A549 (cell line): ENCODE measurements around the gene PHF1.

Source experiments
- CEBPB ChIP-seq, 2 experiments: fragments of >200 bp in 1 of 2; sonication (Bioruptor Twin) in 1 of 2; formaldehyde crosslinking in 1 of 2; IDR thresholded peaks; 2 replicates each; pipeline ENCODE4 v1.6.1; 2012 to 2016
- CHD2 ChIP-seq: fragments of 150-350 bp; IDR thresholded peaks from 2 replicates; pipeline ENCODE4 v1.6.1; 2014; ENCODE audit warnings: low read length; ENCODE audit not compliant: partially characterized antibody
- CHD4 ChIP-seq: fragments of 200-600 bp; sonication (generic); IDR thresholded peaks from 2 replicates; pipeline ENCODE4 v1.6.1; 2016; ENCODE audit warnings: antibody characterized with exemption, mild to moderate bottlenecking, borderline replicate concordance
- EP300 ChIP-seq, 2 experiments: fragments of >200 bp; sonication (Bioruptor Twin); formaldehyde crosslinking; IDR thresholded peaks; 2 replicates in 1 of 2; 3 replicates in 1 of 2; pipeline ENCODE4 v1.6.1; 2016 to 2017
- HOXB13 ChIP-seq: fragments of 250-450 bp; sonication (Bioruptor Pico); IDR thresholded peaks from 2 replicates; pipeline ENCODE4 v1.5.0; 2020; ENCODE audit warnings: low read depth, mild to moderate bottlenecking, moderate library complexity
- MYC ChIP-seq: IDR thresholded peaks from 2 replicates; pipeline ENCODE4 v1.6.1; 2012; ENCODE audit warnings: mild to moderate bottlenecking, inconsistent platforms, low read length, improper control_type of control experiment, borderline replicate concordance
- NR3C1 ChIP-seq: fragments of >200 bp; sonication (Bioruptor Twin); formaldehyde crosslinking; IDR thresholded peaks from 3 replicates; pipeline ENCODE4 v1.6.1; 2017
- PHF8 ChIP-seq: fragments of 200-600 bp; sonication (generic); IDR thresholded peaks from 2 replicates; pipeline ENCODE4 v1.6.1; 2016; ENCODE audit warnings: low read depth, mild to moderate bottlenecking, antibody characterized with exemption, moderate library complexity, borderline replicate concordance
- POLR2AphosphoS2 ChIP-seq: conservative IDR thresholded peaks from 2 replicates; pipeline ENCODE4 v1.6.1; 2012; ENCODE audit warnings: low read length, improper control_type of control experiment, inconsistent platforms
- RAD21 ChIP-seq, 2 experiments: fragments of >200 bp in 1 of 2; sonication (Bioruptor Twin) in 1 of 2; formaldehyde crosslinking in 1 of 2; IDR thresholded peaks in 1 of 2; conservative IDR thresholded peaks in 1 of 2; 2 replicates in 1 of 2; 3 replicates in 1 of 2; pipeline ENCODE4 v1.6.1; 2012 to 2018; ENCODE audit warnings: inconsistent platforms in 1 of 2
- RFX5 ChIP-seq: fragments of 450-650 bp; IDR thresholded peaks from 2 replicates; pipeline ENCODE4 v1.7.1; 2014; ENCODE audit warnings: antibody characterized with exemption, mild to moderate bottlenecking, moderate library complexity
- TF ChIP-seq, protein P1 (sequence below): fragments of 200-600 bp; sonication (generic); IDR thresholded peaks from 2 replicates; pipeline ENCODE4 v1.6.1; 2016; ENCODE audit warnings: antibody characterized with exemption, mild to moderate bottlenecking, moderate library complexity
- TF ChIP-seq, protein P2 (sequence below): fragments of >200 bp; sonication (Bioruptor Twin); formaldehyde crosslinking; IDR thresholded peaks from 3 replicates; pipeline ENCODE4 v1.5.1; 2016
- TF ChIP-seq, protein P3 (sequence below): IDR thresholded peaks from 2 replicates; pipeline ENCODE4 v1.6.1; 2012

DNA sequence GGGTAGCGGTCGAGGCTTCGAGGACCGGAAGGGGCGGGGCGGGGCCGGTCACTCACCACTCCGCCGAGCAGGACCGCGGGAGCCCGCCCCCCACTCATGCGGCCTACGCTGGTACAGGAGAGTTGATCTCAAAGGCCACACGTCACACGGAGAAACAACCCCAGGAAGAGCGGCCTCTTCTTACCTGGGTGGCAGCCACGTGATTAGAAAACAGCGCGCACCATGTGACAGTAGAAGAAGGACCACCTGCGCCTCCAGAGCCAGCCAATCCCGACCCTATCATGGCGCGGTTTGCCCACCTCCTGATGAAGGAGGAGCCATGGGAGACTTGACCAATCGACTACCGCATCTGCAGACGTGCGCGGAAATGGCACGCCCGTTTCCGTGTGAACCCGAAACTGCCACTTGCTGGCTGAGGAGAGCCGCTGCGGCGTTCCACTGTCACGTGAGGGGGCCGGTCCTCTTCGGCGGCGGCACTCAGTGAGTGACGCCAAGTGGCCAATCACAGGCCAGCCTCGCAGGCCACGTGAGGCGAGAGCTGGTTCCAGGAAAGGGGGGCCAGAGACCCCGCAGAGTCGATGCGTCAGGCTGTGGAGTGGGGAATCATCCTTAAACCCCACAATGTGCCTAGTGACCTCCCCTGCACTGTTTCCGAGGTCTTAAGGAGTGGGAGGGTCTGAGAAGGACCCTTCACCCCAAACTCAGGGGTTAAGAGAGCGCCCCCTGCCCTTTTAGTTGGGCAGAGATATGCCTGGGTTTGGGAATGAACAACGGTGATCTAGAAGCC, 7.3 kb downstream of the PHF1 start, which contains the start of gene CUTA:
- TF ChIP-seq, protein P1, sequence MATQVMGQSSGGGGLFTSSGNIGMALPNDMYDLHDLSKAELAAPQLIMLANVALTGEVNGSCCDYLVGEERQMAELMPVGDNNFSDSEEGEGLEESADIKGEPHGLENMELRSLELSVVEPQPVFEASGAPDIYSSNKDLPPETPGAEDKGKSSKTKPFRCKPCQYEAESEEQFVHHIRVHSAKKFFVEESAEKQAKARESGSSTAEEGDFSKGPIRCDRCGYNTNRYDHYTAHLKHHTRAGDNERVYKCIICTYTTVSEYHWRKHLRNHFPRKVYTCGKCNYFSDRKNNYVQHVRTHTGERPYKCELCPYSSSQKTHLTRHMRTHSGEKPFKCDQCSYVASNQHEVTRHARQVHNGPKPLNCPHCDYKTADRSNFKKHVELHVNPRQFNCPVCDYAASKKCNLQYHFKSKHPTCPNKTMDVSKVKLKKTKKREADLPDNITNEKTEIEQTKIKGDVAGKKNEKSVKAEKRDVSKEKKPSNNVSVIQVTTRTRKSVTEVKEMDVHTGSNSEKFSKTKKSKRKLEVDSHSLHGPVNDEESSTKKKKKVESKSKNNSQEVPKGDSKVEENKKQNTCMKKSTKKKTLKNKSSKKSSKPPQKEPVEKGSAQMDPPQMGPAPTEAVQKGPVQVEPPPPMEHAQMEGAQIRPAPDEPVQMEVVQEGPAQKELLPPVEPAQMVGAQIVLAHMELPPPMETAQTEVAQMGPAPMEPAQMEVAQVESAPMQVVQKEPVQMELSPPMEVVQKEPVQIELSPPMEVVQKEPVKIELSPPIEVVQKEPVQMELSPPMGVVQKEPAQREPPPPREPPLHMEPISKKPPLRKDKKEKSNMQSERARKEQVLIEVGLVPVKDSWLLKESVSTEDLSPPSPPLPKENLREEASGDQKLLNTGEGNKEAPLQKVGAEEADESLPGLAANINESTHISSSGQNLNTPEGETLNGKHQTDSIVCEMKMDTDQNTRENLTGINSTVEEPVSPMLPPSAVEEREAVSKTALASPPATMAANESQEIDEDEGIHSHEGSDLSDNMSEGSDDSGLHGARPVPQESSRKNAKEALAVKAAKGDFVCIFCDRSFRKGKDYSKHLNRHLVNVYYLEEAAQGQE, result 0 out of 2 replicates have a peak, but pooled peaks have one; percentile 13
- TF ChIP-seq PHF8, result peak; percentile 2; the same call in 1 of the 2 replicates
- no peak for TF ChIP-seq CHD4
- no peak for TF ChIP-seq EP300 (IDR thresholded peaks at IDR 0.05)
- TF ChIP-seq MYC, result no peak
- TF ChIP-seq, protein P2, sequence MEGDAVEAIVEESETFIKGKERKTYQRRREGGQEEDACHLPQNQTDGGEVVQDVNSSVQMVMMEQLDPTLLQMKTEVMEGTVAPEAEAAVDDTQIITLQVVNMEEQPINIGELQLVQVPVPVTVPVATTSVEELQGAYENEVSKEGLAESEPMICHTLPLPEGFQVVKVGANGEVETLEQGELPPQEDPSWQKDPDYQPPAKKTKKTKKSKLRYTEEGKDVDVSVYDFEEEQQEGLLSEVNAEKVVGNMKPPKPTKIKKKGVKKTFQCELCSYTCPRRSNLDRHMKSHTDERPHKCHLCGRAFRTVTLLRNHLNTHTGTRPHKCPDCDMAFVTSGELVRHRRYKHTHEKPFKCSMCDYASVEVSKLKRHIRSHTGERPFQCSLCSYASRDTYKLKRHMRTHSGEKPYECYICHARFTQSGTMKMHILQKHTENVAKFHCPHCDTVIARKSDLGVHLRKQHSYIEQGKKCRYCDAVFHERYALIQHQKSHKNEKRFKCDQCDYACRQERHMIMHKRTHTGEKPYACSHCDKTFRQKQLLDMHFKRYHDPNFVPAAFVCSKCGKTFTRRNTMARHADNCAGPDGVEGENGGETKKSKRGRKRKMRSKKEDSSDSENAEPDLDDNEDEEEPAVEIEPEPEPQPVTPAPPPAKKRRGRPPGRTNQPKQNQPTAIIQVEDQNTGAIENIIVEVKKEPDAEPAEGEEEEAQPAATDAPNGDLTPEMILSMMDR, result peak; percentile 47
- no peak for TF ChIP-seq CEBPB (IDR thresholded peaks at IDR 0.05)
- no peak for TF ChIP-seq RAD21 (conservative IDR thresholded peaks at IDR 0.05 in 1 of 2, IDR thresholded peaks at IDR 0.05 in 1 of 2)
- TF ChIP-seq HOXB13 (CRISPR knock-in tag), result no peak
- no peak for TF ChIP-seq RFX5
- no peak for TF ChIP-seq POLR2AphosphoS2
- no peak for TF ChIP-seq CHD2
- TF ChIP-seq, protein P3, sequence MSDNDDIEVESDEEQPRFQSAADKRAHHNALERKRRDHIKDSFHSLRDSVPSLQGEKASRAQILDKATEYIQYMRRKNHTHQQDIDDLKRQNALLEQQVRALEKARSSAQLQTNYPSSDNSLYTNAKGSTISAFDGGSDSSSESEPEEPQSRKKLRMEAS, result peak; percentile 90
- TF ChIP-seq NR3C1, result no peak
